GM18909 (cell line): ENCODE measurements around the gene RPAIN.

Experiments used
- ATAC-seq: cut with Tn5 transposase; IDR thresholded peaks from one replicate; pipeline ENCODE4 v1.9.1; 2021; ENCODE audit warnings: mild to moderate bottlenecking; ENCODE audit not compliant: unreplicated experiment, poor library complexity

RPAIN gene

DNA sequence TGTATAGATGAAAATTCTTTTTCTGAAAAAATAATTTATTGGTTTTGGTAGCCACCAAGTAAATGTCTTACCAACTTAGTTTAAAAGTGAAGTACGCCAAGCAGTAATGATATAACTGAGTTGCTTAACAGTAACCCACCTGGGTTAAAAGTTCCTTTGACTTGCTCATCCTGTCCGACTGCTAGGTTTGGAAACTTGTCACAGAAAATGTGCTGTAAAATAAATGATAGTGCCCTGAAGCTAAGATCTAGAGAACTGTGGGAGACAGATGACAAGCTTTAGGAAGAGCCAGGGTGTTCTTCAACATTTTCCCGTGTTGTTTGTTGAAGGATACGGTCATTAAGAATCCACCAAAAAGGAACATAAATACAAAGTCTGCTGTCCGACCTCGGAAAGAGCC lies 61.0 kb downstream of the RPAIN start:
- no peak for ATAC-seq

- no peak for ATAC-seq
Observed at GRCh38 chr17:5481451-5481850, 61.5 kb downstream of the RPAIN start.
